H1 (cell line): ENCODE measurements around the gene GUCY1A1. TPM values are rescaled to one million over a fixed set of nuclear protein-coding genes. Genes with fewer than 3 reads are reported as not detected.

ENCODE experiments used
- EP300 ChIP-seq, 2 experiments: IDR thresholded peaks; 1 replicate in 1 of 2; 2 replicates in 1 of 2; pipeline ENCODE4 v1.6.1; 2011 to 2012; ENCODE audit warnings: low read depth in 2 of 2, low read length in 2 of 2, mild to moderate bottlenecking in 2 of 2, borderline replicate concordance in 1 of 2, inconsistent platforms in 1 of 2, moderate library complexity in 1 of 2
- POU5F1 ChIP-seq: IDR thresholded peaks from 2 replicates; pipeline ENCODE4 v1.6.1; 2011; ENCODE audit warnings: low read depth, mild to moderate bottlenecking, low read length, moderate library complexity
- polyA plus RNA-seq, 7 experiments: library from polyadenylated mRNA; depleted of rRNA in 3 of 7; stranded (reverse) in 5 of 7; unstranded in 2 of 7; fragments of >200 nt in 5 of 7; fragments of 200-250 nt in 2 of 7; gene quantifications; 1 replicate in 5 of 7; 2 replicates in 1 of 7; 4 replicates in 1 of 7; pipeline versions ENCODE4 v1.2.1 to v1.2.3, GENCODE V29; 2011 to 2013; ENCODE audit warnings: missing spikeins in 2 of 7, mixed read lengths in 2 of 7
- total RNA-seq: library from RNA; stranded (reverse); fragmentation: NEBNext Ultra II Directional; extraction: Animal tissue kit (Norgen Biotek cat#: 25700); gene quantifications from 2 replicates; pipeline ENCODE4 v1.2.1, GENCODE V29; 2021
- TF ChIP-seq, protein P1 (sequence below), 3 experiments: IDR thresholded peaks; 1 replicate in 2 of 3; 2 replicates in 1 of 3; pipeline versions ENCODE4 v1.5.1 to v1.6.1; 2011; ENCODE audit warnings: low read length in 3 of 3, mild to moderate bottlenecking in 3 of 3, inconsistent platforms in 2 of 3, low read depth in 1 of 3, moderate library complexity in 1 of 3; ENCODE audit not compliant: insufficient read depth in 1 of 3; ENCODE audit errors: control extremely low read depth in 1 of 3

The GUCY1A1 gene
- total and polyA plus RNA-seq, 2 of the 8 experiments (the other 6 are each of a cell fraction or from before 2014, with no cell fraction given), result not detected

DNA sequence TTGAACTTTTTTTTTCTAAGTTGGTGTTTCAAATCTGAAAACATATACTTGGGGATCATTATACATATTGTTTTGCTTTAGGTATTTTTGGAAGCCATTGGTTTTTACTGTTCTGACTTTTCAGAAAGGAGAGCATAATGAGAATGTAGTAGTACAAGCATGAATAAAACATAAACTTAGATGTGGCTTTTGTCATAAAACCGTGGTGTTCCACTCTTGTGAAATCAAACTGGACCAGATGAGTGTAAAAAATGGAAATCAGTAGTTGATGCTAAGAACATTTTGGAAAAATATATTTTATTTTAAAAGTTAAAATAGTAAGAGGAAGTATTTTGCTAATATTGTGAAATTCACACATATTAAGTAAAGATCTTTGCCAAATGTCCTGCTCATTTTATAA is 29.6 kb downstream of the GUCY1A1 start (continued):
- TF ChIP-seq EP300 (IDR thresholded peaks at IDR 0.05; ENCODE audit: borderline replicate concordance in 1 of 2, low read depth in 2 of 2, low read length in 2 of 2) (no peak), POU5F1 (no peak)
- TF ChIP-seq, protein P1, sequence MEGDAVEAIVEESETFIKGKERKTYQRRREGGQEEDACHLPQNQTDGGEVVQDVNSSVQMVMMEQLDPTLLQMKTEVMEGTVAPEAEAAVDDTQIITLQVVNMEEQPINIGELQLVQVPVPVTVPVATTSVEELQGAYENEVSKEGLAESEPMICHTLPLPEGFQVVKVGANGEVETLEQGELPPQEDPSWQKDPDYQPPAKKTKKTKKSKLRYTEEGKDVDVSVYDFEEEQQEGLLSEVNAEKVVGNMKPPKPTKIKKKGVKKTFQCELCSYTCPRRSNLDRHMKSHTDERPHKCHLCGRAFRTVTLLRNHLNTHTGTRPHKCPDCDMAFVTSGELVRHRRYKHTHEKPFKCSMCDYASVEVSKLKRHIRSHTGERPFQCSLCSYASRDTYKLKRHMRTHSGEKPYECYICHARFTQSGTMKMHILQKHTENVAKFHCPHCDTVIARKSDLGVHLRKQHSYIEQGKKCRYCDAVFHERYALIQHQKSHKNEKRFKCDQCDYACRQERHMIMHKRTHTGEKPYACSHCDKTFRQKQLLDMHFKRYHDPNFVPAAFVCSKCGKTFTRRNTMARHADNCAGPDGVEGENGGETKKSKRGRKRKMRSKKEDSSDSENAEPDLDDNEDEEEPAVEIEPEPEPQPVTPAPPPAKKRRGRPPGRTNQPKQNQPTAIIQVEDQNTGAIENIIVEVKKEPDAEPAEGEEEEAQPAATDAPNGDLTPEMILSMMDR (IDR thresholded peaks at IDR 0.05; ENCODE audit: control extremely low read depth in 1 of 3, insufficient read depth in 1 of 3, low read depth in 1 of 3, low read length in 3 of 3), result no peak
